Activated naive CD8-positive, alpha-beta T cell (primary cell): Measurements from ENCODE around the gene SLC23A1.

Experiments used
- H3K27ac Mint-ChIP-seq: one replicate; pipeline ENCODE4 v1.8.0; 2021; ENCODE audit warnings: mixed read lengths
- H3K27me3 Mint-ChIP-seq: one replicate; pipeline ENCODE4 v1.8.0; 2021; ENCODE audit warnings: mixed read lengths
- H3K36me3 Mint-ChIP-seq: one replicate; pipeline ENCODE4 v1.8.0; 2021; ENCODE audit warnings: mixed read lengths
- H3K4me1 Mint-ChIP-seq: one replicate; pipeline ENCODE4 v1.8.0; 2021; ENCODE audit warnings: low read depth, mixed read lengths
- H3K4me3 Mint-ChIP-seq: one replicate; pipeline ENCODE4 v1.8.0; 2021; ENCODE audit warnings: mild to moderate bottlenecking, mixed read lengths
- H3K9me3 Mint-ChIP-seq: one replicate; pipeline ENCODE4 v1.8.0; 2021; ENCODE audit warnings: low read depth, mixed read lengths

Gene SLC23A1

DNA sequence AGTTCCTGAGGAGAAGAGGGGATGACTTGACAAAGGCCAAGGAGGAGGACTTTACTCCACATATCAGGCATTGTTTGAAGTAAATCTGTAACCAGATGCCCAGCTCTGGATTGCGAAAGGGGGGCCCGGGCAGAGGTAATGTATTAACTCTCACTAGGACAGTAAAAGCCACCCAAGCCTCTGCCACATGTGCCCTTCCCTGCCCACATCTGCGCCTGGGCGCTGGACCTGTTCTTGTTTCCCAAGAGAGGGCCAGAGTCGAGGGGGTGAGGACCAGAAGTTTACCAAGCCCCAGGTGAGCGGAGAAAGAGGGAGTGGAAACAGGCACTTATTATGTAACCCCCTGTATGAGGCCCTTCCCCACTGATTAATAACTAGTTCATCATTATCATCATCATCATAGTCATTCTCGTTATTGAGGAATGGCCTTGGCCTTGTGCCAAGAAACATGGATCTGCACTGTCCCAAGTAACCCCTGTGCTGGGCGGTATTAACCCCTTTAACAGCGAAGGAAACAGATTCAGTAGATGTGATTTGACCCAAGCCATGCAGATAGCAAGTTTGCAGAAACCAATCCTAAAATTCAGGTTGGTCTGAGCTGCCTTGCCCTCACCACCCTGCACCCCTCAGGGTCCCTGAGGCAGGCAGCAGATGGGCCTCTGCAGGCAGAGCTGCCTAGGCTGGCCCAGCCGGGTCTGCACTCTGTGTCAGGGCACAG is at the start of gene SLC23A1:
Gene SLC23A1 (minus strand): TSS at position 23 of the 718 bp plus-strand sequence. CDS start 44 bp downstream, outside the sequence.
- no peaks in the 10 kb centered on the region for H3K9me3 Mint-ChIP-seq
- H3K36me3 Mint-ChIP-seq = no peaks in the 10 kb centered on the region
- peak within 1 kb of the TSS; percentile 30 for H3K4me3 Mint-ChIP-seq
- H3K27me3 Mint-ChIP-seq = no peaks in the 10 kb centered on the region
- no peak within 1 kb of the TSS for H3K27ac Mint-ChIP-seq
- H3K4me1 Mint-ChIP-seq = peaks cover 25% of the 10 kb centered on the region

DNA sequence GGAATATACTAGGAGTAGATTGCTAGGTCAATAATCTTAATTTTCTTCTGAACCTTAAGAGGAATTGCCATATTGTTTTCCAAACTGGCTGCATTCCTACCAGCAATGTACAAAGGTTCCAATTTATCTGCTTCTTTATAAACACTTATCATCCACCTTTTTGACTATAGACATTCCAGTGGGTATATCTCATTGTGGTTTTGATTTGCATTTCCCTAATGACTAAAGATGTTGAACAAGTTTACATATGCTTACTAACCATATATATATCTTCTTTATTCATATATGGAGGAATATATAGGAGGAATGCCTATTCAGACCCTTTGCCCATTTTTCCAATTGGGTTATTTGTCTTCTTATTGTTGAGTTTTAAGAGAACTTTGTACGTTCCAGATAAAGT is 48.6 kb upstream of the SLC23A1 start:
- no peaks in the 10 kb centered on the region for H3K27me3 Mint-ChIP-seq
- peaks cover 4% of the 10 kb centered on the region for H3K36me3 Mint-ChIP-seq
- H3K9me3 Mint-ChIP-seq = no peaks in the 10 kb centered on the region
- no peak overlapping the region for H3K27ac Mint-ChIP-seq
- peaks cover 15% of the 10 kb centered on the region for H3K4me1 Mint-ChIP-seq
- H3K4me3 Mint-ChIP-seq = no peak overlapping the region

DNA sequence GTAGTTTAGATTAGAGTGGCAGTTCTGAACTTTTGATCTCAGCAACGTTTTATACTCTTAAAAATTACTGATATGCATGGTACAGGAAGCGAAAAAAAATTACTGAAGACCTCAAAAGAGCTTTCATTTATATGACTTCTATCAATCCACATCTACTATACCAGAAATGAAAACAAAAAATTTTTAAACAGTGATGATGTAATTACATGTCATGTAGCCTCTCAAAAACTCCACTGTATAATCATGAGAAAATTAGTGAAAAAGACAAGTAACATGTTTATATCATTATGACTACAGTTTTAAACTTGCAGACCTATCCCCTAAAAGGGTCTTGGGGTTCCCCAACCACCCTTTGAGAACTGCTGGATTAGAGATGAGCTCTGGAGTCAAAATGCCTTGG is 46.9 kb upstream of the SLC23A1 start:
- peaks cover 4% of the 10 kb centered on the region for H3K36me3 Mint-ChIP-seq
- H3K4me3 Mint-ChIP-seq = no peak overlapping the region

DNA sequence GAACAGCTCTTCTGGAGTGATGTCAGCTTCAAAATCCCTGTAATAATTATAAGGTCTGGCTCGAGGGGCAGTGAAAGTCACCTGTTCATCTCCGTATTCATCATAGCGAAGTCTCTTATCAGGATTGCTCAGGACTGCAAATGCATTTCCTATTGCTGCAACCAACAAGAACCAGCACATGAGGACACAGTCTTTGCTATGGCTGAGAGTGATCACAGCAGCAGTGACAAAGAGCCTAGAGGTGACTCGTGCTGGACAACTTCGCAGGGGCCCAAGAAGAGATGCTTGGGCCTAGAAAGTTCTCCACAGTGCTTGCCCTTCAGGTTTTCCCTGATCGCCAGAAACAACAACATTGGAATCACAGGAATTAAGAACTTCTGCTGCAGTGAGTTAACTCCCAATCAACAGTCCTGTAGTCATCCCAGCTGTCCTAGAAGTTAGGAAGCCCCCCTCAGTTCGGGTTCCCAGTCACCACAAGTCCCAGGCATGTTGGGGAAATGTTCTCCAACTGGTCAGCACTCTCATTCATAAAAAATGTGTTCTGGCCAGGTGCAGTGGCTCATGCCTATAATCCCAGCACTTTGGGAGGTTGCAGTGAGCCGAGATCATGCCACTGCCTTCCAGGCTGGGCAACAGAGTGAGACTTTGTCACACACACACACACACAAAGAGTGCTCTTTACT is 43.2 kb upstream of the SLC23A1 start:
- Mint-ChIP-seq H3K9me3 (no peaks in the 10 kb centered on the region), H3K4me3 (no peak overlapping the region), H3K4me1 (peaks cover 19% of the 10 kb centered on the region), H3K27me3 (no peaks in the 10 kb centered on the region), H3K36me3 (peaks cover 11% of the 10 kb centered on the region), H3K27ac (no peak overlapping the region)

More for the DNA sequence above, 46.9 kb upstream of the SLC23A1 start:
- Mint-ChIP-seq H3K27me3 (no peaks in the 10 kb centered on the region), H3K4me1 (peaks cover 15% of the 10 kb centered on the region), H3K9me3 (no peaks in the 10 kb centered on the region), H3K27ac (peak overlapping the region; percentile 58)

DNA sequence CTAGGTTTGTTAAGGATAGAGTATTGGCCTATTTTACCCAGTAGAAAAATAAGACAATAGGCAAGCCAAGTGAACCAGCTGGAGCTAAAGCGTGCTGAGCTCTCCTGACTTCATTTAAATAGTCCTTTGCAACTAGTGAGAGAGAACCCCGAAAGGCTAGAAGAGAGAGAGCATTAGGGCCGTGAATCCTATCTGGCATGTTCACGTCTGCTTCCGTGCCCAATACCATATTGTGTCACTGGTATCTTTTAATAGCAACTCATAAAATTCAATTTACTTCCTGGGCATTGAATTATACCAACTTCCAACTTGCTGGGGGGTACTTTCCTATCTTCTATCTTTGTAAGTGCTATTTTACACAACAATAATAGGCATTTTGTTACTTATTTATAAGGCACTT is 42.4 kb upstream of the SLC23A1 start:
- peaks cover 11% of the 10 kb centered on the region for H3K36me3 Mint-ChIP-seq
- H3K27ac Mint-ChIP-seq = no peak overlapping the region
- H3K27me3 Mint-ChIP-seq = no peaks in the 10 kb centered on the region
- no peak overlapping the region for H3K4me3 Mint-ChIP-seq
- H3K9me3 Mint-ChIP-seq = no peaks in the 10 kb centered on the region
- peaks cover 14% of the 10 kb centered on the region for H3K4me1 Mint-ChIP-seq

DNA sequence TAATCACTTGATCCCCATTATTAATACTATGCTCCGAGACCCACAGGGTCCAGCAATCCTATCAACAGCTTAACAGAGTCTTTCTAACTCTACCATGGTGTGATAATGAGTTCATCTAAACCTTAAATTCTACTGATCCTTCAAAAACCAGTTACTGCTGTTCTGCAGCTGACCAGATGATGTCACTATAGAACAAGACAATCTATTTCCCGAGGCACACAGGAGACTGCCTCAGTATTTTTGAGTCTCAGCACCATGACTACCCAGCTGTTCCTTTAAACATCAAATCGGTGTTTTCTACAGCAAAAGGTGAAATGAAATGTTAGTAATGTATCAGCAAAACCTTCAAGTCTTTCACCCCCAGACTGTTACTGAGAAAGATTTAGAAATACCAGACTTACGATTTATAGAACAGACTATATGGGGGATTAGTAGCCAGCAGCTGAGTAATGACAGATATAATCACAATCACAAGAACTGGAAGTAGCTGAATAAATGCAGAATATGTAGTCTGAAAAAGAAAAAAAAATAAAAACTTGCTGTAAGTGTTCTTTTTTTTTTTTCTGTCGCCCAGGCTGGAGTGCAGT is 39.3 kb upstream of the SLC23A1 start:
- no peaks in the 10 kb centered on the region for H3K27me3 Mint-ChIP-seq
- no peak overlapping the region for H3K27ac Mint-ChIP-seq
- peaks cover 5% of the 10 kb centered on the region for H3K4me1 Mint-ChIP-seq
- H3K9me3 Mint-ChIP-seq = no peaks in the 10 kb centered on the region
- no peak overlapping the region for H3K4me3 Mint-ChIP-seq
- H3K36me3 Mint-ChIP-seq = peaks cover 13% of the 10 kb centered on the region

DNA sequence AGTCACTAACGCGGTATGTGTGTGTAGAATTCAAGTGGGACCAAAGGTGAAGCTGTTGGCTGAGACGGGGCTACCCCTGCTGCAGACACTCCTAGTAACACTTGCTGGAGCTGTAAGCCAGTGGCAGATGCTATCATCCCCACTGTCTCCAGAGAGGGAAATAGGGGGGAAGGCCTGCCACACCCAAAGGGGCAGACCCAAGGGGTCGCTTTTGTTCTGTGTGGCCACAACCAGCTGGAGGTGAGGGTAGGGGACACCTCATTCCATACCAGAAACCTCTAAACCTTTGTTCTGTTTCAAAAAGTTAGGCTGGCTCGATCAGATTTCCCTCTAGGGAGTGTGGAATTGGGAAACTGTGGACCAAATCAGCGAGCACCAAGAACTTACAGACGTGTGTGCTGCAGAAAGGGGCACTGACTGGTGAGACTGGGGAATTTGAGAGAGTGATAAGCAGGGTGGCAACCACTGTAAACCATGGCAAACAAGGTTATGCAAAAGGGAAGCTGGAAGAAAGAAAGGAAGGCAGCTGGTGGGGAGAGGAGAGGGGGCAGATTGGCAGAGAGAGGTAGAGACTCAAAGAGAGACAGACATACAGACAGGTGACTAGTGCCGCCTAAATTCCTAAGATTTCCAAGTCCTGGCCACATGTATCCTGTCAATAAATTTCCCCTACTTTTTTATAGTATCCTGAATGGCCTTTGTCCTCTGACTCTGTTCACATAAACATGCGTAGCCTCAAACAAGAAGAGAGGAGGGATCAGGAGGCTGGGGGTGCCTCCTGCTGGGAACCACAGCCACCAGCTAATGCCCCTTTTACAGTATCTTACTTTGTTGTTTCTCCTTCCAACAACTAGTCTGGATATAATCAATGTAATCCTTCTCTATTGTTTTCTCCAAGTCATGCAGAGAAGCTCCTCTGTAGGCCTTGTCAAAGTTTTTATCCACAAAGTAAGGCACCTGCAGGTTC is 36.4 kb upstream of the SLC23A1 start:
- H3K27ac Mint-ChIP-seq = no peak overlapping the region
- peaks cover 25% of the 10 kb centered on the region for H3K4me1 Mint-ChIP-seq
- no peaks in the 10 kb centered on the region for H3K9me3 Mint-ChIP-seq
- H3K36me3 Mint-ChIP-seq = peaks cover 17% of the 10 kb centered on the region
- no peak overlapping the region for H3K4me3 Mint-ChIP-seq
- H3K27me3 Mint-ChIP-seq = no peaks in the 10 kb centered on the region

DNA sequence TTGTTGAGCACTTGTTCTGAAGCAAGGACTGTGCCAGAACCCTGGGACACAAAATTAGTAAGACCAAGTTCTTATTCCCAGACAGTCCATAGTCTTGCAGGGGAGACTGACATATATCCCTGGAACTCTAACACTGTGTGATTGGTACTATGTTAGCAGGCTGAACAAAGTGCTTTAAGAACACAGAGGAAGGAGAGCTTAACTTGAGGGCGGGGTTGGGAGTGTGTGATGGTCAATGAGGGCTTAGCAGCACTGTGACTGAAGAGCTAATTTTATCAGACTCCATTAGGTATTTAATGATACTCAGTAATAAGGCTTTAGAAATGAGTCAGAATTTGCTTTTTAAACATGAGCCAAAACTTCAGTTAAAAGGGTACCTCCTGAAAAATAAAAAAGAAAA is 35.7 kb upstream of the SLC23A1 start:
- Mint-ChIP-seq H3K27me3 (no peaks in the 10 kb centered on the region), H3K36me3 (peaks cover 16% of the 10 kb centered on the region), H3K4me1 (peaks cover 31% of the 10 kb centered on the region), H3K9me3 (no peaks in the 10 kb centered on the region), H3K4me3 (no peak overlapping the region), H3K27ac (no peak overlapping the region)

DNA sequence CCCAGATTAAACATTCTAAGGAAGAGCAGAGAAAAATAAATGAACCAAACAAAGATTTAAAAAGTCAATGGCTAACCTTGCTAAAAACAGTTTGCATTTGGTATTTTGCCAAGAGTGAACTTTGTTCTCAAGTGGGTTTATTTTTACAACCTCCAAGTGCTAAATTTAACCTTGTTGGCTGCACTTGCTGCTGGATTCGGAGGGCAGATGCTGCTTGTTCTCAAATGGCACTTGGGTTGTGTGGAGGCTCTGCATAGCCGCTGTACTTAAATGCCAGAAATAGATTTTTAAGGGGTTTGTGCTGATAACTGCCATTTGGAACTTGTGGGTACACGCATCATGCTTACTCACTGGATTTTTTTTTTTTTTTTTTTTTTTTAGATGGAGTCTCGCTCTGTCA is 34.1 kb upstream of the SLC23A1 start:
- H3K4me3 Mint-ChIP-seq = no peak overlapping the region
- no peaks in the 10 kb centered on the region for H3K27me3 Mint-ChIP-seq
- H3K36me3 Mint-ChIP-seq = peaks cover 18% of the 10 kb centered on the region
- peaks cover 31% of the 10 kb centered on the region for H3K4me1 Mint-ChIP-seq
- H3K27ac Mint-ChIP-seq = no peak overlapping the region
- H3K9me3 Mint-ChIP-seq = no peaks in the 10 kb centered on the region

DNA sequence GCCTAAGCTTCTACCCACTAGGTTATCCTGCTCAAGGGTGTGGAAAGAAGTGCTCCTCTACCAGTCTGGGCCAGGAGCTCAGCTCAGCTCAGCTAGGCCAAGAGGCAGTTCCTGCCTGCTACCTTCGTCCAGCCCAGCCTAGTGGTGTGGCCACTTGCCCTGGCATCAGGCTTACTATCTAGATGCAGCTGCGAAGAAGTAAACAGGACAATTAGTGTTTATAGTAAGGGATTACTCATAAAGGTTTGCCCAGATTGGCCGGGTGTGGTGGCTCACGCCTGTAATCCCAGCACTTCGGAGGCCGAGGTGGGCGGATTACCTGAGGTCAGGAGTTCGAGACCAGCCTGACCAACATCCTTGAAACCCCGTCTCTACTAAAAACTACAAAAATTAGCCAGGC is 33.6 kb upstream of the SLC23A1 start:
- Mint-ChIP-seq H3K27me3 (no peaks in the 10 kb centered on the region), H3K36me3 (peaks cover 21% of the 10 kb centered on the region), H3K4me3 (no peak overlapping the region), H3K27ac (peak overlapping the region; percentile 86), H3K9me3 (no peaks in the 10 kb centered on the region), H3K4me1 (peaks cover 30% of the 10 kb centered on the region)

DNA sequence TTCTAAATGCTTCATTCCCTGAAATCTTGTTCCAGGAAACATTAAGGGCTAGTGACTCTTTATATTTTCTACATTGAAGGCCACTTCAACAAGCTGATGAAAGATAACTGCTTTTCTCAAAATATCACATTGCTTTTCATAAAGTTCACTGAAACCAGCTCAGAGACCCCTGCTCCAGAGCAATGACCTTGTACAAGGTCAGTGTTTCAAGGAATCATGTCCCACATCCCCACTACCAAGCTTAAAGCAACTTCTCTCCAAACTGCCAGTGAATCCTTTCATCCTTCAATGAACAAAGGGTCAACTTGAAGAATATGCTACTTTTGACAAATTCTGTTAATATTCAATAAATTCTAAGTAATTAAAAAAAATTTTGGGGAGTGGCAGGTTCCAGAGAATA is 32.8 kb upstream of the SLC23A1 start:
- Mint-ChIP-seq H3K27ac (peak overlapping the region; percentile 86), H3K27me3 (no peaks in the 10 kb centered on the region), H3K4me1 (peaks cover 30% of the 10 kb centered on the region), H3K36me3 (peaks cover 26% of the 10 kb centered on the region), H3K9me3 (no peaks in the 10 kb centered on the region), H3K4me3 (peak overlapping the region; percentile 46)

DNA sequence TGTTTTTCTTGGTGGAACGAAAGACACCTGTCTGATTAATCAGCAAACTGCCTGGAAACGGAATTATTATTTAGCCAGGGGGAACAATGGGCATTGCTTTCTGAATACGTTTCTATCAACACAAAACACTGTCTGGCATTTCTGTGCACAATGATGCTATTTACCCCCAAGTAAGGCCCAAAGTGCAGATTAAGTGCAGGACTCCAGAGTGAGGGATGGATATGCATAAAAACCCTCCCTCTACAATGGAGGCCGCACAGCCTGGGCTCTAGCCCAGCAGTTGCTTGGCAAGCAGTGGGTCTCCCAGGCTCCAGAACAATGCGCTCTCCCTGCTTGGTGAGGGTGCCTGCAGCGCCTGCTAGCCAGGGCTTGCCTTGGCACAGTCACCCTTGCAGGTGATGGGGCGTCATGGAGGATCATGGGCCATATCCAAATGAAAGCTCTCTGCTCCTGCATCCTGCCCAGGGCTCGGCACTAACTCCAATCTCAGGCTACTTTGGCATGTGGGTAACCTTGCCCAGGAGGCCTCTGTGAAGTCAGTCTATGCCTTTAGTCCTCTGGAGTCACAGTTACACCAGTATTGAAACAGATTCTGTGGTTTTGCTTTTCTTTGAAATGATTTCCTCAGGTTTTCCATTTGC is 32.2 kb upstream of the SLC23A1 start:
- Mint-ChIP-seq H3K27me3 (no peaks in the 10 kb centered on the region), H3K4me1 (peaks cover 30% of the 10 kb centered on the region), H3K36me3 (peaks cover 26% of the 10 kb centered on the region), H3K9me3 (no peaks in the 10 kb centered on the region), H3K4me3 (peak overlapping the region; percentile 66), H3K27ac (peak overlapping the region; percentile 86)

DNA sequence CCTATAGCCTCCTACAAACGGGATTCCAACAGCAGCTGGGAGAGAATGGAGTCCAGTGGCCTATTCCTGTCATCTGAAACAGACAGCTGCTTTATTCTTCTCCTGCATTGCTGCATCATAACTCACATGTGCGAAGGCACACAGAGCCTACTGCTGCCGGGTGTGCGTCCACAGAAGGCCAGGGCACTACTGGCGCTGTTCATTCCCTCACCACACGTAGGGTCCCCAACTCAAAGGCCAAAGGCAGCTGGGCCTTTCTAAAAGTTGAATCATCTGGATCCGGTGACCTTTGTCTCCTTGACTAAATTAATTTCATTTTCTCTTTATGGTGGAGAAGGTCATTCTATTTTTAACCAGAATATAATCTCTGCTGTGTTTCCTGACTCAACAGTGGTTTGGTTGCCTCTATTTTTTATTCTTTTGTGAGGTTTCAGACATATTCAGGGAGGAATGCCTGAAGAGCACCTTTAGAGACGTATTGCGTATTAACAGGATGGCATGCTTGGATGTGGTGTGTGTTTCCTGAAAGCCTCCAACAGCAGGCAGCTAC is 31.6 kb upstream of the SLC23A1 start:
- Mint-ChIP-seq H3K27ac (peak overlapping the region; percentile 86), H3K4me1 (peaks cover 30% of the 10 kb centered on the region), H3K9me3 (no peaks in the 10 kb centered on the region), H3K36me3 (peaks cover 28% of the 10 kb centered on the region), H3K4me3 (peak overlapping the region; percentile 66), H3K27me3 (no peaks in the 10 kb centered on the region)

DNA sequence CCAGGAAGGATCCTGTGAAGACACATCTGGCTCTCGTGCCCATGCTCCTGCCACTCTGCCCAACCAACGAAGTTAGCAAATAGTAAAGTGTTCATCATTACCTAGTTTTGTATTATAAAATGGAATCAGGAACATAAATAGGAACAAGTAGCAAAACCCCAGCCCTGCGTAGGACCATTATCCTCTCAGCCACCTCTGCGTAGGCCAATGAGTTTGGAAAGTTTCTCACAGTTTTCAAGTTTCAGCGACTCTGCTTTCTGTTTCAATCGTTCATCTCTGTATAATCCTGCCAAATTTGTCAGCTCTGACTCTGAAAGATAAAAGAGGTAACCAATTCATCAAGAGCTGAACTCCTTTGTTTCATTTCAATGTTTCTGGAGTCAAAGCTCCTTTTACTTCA is 30.9 kb upstream of the SLC23A1 start:
- no peaks in the 10 kb centered on the region for H3K27me3 Mint-ChIP-seq
- no peaks in the 10 kb centered on the region for H3K9me3 Mint-ChIP-seq
- H3K4me1 Mint-ChIP-seq = peaks cover 30% of the 10 kb centered on the region
- H3K4me3 Mint-ChIP-seq = peak overlapping the region; percentile 3
- H3K27ac Mint-ChIP-seq = peak overlapping the region; percentile 86
- peaks cover 28% of the 10 kb centered on the region for H3K36me3 Mint-ChIP-seq
